NCI-H1048 (cell line): ENCODE measurements around the gene ACOXL.

ENCODE experiments used
- DNase-seq: peaks from one replicate; lab custom pipeline; 2025; lab: John Stamatoyannopoulos, UW

Gene ACOXL

GRCh38 chr2:110977403-110977802 is 245.0 kb downstream of the ACOXL start:
- no peak for DNase-seq

GRCh38 chr2:110978148-110978547 is 245.8 kb downstream of the ACOXL start:
- no peak for DNase-seq

DNA sequence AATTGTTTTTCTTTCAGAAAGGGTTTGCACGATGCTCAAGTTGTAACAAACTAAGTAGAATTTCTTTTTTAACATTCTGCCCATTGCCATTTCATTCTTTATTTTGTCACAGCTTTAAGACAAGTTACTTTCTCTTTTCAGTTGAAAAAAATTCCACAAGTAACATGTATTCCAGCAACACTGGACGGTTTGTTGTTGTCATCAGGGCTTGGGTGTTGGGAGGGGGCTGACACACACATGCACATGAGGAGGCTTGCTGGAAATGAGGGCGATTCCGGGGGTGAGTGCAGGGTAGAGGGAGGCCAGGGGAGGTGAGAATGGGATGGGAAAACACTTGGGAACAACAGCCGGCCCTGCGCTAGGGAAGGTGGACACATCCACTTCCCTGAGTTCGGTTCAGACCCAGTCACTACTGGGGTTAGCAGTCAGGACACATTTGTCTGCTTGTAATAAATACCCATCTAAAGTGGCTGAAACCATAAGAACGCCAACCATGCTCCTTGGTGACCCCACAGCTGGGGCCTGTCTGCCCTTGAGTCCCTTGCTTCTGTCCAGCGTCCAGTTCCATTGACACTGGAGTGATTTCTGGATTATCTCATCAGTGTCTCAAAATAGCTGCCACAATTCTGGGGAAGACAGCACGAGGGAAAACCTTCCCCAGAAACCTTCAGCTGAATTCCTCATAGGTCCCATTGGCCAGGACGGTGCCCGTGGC is 246.5 kb downstream of the ACOXL start:
- no peak for DNase-seq

DNA sequence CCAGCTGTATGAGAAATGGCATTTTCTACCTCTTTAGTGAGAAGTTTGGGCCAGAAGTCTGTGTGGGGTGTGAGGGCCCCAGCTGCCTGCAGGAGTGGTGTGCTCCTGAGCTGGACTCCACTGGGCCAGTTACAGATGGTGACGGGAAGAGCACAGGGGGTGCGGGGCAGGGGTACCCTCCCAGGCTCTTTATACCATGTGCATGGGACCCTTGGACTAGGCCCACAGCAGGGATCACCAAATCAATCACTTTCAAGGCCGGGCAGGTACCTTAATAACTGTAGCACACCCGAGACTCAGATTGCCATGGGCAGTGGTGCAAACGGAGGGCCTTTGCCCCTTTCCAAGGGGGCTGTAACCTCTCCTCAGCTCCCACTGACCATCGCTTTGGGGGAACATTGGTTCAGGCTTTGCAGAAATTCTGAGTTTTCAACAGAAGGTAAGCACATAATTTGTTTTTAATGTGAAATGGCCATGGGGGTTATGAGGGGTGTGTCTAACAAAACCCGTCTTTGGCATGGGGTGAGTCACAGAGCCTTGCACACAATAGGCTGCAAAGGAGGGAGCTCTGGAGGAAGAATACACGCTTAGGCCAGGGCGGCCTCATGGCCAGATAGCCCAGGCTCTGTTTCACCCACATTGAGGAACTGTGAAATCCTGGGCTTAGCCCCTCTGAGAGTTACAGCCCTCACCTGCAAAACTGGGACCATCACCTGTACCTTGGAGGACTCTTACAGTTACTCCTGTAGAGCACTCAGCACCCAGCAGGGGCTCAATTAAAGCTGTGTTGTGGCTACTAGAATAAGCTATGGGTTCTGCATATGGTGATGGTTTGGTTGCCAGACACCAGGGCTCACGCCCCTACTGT is 247.3 kb downstream of the ACOXL start:
- DNase-seq: no peak

GRCh38 chr2:110980339-110981062 is 248.1 kb downstream of the ACOXL start:
- no peak for DNase-seq

DNA sequence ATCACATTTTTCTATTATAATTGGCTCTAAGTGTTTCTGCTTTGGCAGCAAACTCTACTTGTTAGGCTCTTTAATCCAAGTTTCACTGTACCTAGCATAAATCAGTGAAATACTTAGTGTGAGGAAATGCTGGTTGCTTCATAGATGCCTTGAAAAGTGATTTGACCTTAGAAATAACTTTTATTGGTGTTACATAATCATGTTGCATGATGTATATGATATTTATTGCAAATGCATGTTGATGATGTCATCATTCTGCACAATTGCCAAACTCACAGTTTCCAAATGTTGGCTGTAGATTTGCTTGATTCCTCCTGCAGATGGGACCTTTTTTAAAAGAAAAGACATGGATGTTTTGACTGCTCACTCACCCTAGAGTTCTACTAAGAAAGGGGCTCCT is 250.8 kb downstream of the ACOXL start:
- DNase-seq: no peak

GRCh38 chr2:110984694-110985490 is 252.5 kb downstream of the ACOXL start:
- no peak for DNase-seq

GRCh38 chr2:110990440-110990839 is 258.1 kb downstream of the ACOXL start:
- no peak for DNase-seq

- DNase-seq: peak; percentile 3
Observed at GRCh38 chr2:110991911-110992310, 259.5 kb downstream of the ACOXL start.

- DNase-seq: no peak
Observed at GRCh38 chr2:110992886-110993285, 260.5 kb downstream of the ACOXL start.

DNA sequence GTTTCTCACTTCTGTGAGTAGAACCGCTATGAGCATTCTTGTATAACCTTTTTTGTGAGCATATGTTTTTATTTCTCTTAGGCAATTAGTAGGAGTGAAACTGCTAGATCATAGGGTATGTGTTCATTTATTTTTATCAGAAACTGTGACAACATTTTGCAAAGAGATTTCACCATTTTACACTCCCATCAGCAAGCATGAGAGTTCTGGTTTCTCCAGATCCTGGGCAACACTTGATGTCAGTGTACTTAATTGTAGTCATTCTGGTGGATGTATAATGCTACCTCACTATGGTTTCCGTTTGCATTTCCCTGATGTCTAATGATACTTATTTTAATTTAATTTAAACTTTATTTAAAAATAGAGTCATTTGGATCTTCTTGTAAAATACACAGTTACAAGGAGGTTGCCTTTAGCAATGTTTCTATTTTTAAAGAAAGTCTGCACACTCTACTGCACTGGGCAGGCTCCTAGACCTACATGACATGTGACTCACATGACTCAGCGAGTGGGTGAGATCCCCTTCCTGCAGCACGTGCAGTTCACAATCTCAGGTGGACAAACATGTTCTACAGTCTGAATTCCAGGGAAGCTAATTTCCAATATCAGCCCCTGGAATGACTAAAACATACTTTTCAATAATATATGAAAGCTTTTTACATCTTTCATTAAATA is 261.3 kb downstream of the ACOXL start:
- no peak for DNase-seq

DNA sequence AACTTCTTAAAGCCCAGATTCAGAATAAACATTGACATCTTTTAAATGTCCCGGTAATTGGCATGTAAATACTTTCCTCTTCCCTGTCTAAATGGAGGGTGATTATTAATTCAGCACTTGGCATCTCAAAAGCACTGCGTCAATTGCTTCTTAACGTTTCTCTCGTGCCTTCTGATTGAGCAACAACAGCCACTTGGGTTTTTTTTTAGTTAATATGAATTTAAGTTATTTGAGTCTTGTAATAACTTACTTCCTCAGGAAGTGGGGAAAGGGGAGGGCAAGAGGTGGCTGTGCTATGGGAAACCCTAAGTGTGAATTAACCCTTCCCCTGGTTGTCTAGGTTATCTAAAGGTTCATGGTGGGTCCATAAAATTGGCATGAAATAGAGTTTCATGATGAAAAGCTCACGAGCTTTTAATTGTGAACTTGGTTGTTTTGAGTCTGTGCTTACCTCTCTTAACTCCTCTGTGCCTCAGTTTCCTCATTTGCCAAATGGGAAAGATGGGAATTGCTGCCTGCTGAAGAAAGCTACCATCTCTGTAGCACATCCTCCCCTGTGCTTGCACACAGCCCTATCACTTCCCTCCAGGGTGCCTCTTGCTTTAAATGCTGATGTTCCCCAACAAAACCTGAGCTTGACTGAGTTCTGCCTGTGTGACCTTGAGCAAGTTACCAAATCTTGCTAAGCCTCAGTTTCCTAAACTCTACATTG is 262.0 kb downstream of the ACOXL start:
- DNase-seq: no peak

DNA sequence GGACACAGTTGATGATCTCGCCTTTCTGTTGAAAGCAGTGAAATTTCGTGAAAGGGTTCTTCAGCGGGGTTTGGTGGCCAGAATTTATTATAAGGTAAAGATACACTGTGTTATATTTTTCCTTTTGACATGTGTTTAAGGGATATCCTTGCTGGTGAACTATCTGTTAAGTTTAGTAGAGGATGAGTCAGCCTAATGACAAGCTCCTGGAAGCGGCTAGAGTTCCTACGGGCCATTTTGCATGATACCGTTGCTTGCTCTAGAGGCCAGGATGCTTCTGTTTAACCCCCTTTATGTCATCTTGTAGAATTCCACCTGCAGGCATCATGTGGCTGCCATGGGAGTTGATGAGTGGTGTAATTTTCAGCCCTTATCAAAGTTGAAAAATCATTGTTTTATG is 263.5 kb downstream of the ACOXL start:
- no peak for DNase-seq

DNA sequence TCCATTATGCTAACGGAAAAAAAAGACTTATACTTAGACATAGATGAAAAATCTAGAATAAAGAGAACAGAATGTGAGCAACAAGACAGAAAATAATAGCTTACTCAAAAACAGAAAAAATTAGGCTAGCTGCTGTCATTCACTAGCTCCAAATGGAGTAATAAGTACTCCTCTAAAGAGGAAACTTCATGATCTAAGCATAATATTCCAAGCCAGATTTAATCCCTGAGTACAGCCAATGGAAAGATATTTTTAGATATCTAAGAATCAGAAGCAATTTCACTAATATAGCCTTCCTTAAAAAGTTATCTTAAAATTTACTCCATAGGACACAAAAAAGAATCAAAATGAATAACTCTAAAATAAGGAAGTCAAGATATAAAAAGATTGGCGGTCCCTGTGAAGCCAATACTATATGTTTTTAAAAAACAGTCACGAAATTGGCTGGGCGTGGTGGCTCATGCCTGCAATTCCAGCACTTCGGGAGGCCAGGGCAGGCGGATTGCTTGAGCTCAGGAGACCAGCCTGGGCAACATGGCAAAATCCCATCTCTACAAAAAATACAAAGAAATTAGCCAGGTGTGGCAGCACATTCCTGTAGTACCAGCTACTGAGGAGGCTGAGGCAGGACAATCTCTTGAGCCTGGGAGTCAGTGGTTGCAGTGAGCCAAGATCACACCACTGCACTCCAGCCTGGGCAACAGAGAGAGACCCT is 265.1 kb downstream of the ACOXL start:
- DNase-seq: no peak

- DNase-seq: no peak
Observed at GRCh38 chr2:110998311-110998710, 265.9 kb downstream of the ACOXL start.

- no peak for DNase-seq
Observed at GRCh38 chr2:110999626-111000025, 267.3 kb downstream of the ACOXL start.

- DNase-seq: no peak
Observed at GRCh38 chr2:111005307-111005706, 272.9 kb downstream of the ACOXL start.

DNA sequence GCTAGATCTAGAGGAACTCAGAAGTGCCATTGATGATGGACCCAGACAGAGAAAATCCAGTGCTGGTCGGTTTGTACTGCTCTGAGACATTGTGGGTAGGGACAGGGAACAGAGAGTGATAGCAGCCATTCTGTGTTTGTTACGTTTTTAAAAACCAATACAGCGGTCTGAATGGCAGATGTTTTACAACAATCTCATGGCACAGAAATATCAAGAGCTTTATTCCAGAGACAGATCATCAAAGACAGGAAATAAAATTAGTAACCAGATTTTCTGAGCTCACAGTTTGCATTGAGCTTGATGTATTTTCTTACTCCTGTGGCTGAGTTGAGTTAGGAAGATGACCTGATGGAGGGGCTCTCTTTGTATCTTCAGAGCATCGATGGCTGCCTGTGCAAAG is 273.4 kb downstream of the ACOXL start:
- no peak for DNase-seq

GRCh38 chr2:111007757-111008688 is 275.6 kb downstream of the ACOXL start:
- DNase-seq: no peak
